ENCODE data around the gene CSF1.
A peak's percentile ranks its signal among the peaks of the same experiment; 100 is the strongest.

- TF ChIP-seq CTCF (IDR thresholded peaks at IDR 0.05 in 8 of 11, conservative IDR thresholded peaks at IDR 0.05 in 3 of 11): peak in 1 of 11 experiments; percentile 11
- TF ChIP-seq POLR2AphosphoS5 (IDR thresholded peaks at IDR 0.05): peak; percentile 72 to 91 (median 73)
- no peak for TF ChIP-seq POLR2A (IDR thresholded peaks at IDR 0.05)
These were observed 14.7 kb upstream of the CSF1 start for GRCh38 chr1:109895720-109896504.
